Caco-2 (cell line): ENCODE results near the gene CROCC2. TPM values are rescaled to one million over a fixed set of nuclear protein-coding genes. Genes with fewer than 3 reads are reported as not detected.

Experiments used
- BruUV-seq: library from RNA; stranded (reverse); fragments of 400-500 nt; replicated peaks from 2 replicates; lab custom pipeline; 2021; lab: Mats Ljungman, UMichigan
- CTCF ChIA-PET: fragments of 300-600 bp; sonication (Branson Sonifier 250); formaldehyde crosslinking; loops from one replicate; lab custom pipeline; 2022; ENCODE audit warnings: antibody characterized with exemption; lab: Charles Lee
- POLR2A ChIA-PET: fragments of 300-600 bp; sonication (Branson Sonifier 250); formaldehyde crosslinking; loops from one replicate; lab custom pipeline; 2022; ENCODE audit warnings: antibody characterized with exemption; lab: Charles Lee
- DNase-seq, 2 experiments: peaks; one replicate each; pipeline versions ENCODE4 v3.0.0 to v3.0.0-alpha.2; 2020 to 2022
- H3K27me3 ChIP-seq: replicated peaks from 2 replicates; pipeline ENCODE4 v1.6.0; 2011; ENCODE audit warnings: low read length; ENCODE audit not compliant: control insufficient read depth, insufficient read depth
- H3K36me3 ChIP-seq: 2 replicates; pipeline ENCODE4 v1.5.1; 2011; ENCODE audit warnings: low read length; ENCODE audit not compliant: control insufficient read depth, insufficient read depth
- H3K4me1 ChIP-seq: fragments of 250-450 bp; sonication (Bioruptor Pico); 2 replicates; pipeline ENCODE4 v1.5.1; 2020; ENCODE audit warnings: mild to moderate bottlenecking
- H3K4me3 ChIP-seq: 2 replicates; pipeline ENCODE4 v1.5.1; 2011; ENCODE audit warnings: low read depth, mild to moderate bottlenecking, control low read depth, low read length
- H3K9me3 ChIP-seq: fragments of 250-450 bp; sonication (Bioruptor Pico); 2 replicates; pipeline ENCODE4 v1.5.1; 2020; ENCODE audit warnings: mild to moderate bottlenecking, moderate library complexity
- H3K27ac Mint-ChIP-seq: one replicate; pipeline ENCODE4 v1.8.0; 2022; ENCODE audit warnings: mixed read lengths; ENCODE audit not compliant: unreplicated experiment
- H3K27me3 Mint-ChIP-seq: one replicate; pipeline ENCODE4 v1.8.0; 2022; ENCODE audit warnings: mixed read lengths; ENCODE audit not compliant: insufficient read depth, unreplicated experiment
- H3K36me3 Mint-ChIP-seq: one replicate; pipeline ENCODE4 v1.8.0; 2022; ENCODE audit warnings: mild to moderate bottlenecking, mixed read lengths; ENCODE audit not compliant: insufficient read depth, unreplicated experiment
- H3K4me1 Mint-ChIP-seq: one replicate; pipeline ENCODE4 v1.8.0; 2022; ENCODE audit warnings: low read depth, mixed read lengths; ENCODE audit not compliant: unreplicated experiment
- H3K4me3 Mint-ChIP-seq: one replicate; pipeline ENCODE4 v1.8.0; 2022; ENCODE audit warnings: mild to moderate bottlenecking, moderate library complexity, mixed read lengths; ENCODE audit not compliant: unreplicated experiment
- H3K9me3 Mint-ChIP-seq: one replicate; pipeline ENCODE4 v1.8.0; 2022; ENCODE audit warnings: mixed read lengths; ENCODE audit not compliant: unreplicated experiment
- intact Hi-C: fragments of 100-400 bp; cut with micrococcal nuclease; formaldehyde crosslinking; loops from one replicate; pipeline ENCODE4 v1.10.0; 2022; ENCODE audit not compliant: unreplicated experiment
- total RNA-seq: library from RNA; stranded (reverse); gene quantifications from 2 replicates; pipeline ENCODE4 v1.2.3, GENCODE V29; 2022
- TF ChIP-seq, protein P1 (sequence below), 2 experiments: fragments of 200-600 bp in 1 of 2; IDR thresholded peaks; 1 replicate in 1 of 2; 2 replicates in 1 of 2; pipeline versions ENCODE4 v1.5.1 to v1.8.0; 2011 to 2022; ENCODE audit warnings: antibody characterized with exemption in 1 of 2, control low read depth in 1 of 2, inconsistent platforms in 1 of 2, low read depth in 1 of 2, low read length in 1 of 2, mild to moderate bottlenecking in 1 of 2, moderate library complexity in 1 of 2; ENCODE audit not compliant: insufficient read depth in 1 of 2, severe bottlenecking in 1 of 2, unreplicated experiment in 1 of 2

Gene CROCC2
- total RNA-seq, 1 experiment from 2014 or later, result not detected

DNA sequence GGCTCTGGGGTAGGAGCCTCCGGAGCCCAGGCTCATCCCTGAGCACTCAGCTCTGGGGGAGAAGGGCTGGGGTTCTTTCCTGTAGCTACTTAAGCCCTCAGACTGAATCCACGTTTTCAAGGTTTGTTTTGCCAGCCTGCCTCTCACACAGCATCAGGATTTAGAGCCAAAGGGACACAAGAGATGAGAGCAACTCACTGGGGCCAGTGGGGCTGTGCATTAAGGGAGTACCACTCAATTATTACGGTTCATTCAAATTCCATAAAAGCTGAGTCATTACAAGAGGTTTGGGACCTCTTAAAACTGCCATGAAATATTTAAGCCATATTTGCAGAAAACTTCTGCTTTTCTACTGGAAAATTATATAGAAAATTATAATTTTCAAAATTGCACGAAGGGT is 75.1 kb downstream of the CROCC2 start:
- no peak for DNase-seq
- TF ChIP-seq, protein P1, sequence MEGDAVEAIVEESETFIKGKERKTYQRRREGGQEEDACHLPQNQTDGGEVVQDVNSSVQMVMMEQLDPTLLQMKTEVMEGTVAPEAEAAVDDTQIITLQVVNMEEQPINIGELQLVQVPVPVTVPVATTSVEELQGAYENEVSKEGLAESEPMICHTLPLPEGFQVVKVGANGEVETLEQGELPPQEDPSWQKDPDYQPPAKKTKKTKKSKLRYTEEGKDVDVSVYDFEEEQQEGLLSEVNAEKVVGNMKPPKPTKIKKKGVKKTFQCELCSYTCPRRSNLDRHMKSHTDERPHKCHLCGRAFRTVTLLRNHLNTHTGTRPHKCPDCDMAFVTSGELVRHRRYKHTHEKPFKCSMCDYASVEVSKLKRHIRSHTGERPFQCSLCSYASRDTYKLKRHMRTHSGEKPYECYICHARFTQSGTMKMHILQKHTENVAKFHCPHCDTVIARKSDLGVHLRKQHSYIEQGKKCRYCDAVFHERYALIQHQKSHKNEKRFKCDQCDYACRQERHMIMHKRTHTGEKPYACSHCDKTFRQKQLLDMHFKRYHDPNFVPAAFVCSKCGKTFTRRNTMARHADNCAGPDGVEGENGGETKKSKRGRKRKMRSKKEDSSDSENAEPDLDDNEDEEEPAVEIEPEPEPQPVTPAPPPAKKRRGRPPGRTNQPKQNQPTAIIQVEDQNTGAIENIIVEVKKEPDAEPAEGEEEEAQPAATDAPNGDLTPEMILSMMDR (IDR thresholded peaks at IDR 0.05; ENCODE audit: insufficient read depth in 1 of 2, low read depth in 1 of 2, low read length in 1 of 2, severe bottlenecking in 1 of 2, unreplicated experiment in 1 of 2), result no peak
- no peak overlapping the region for H3K4me3 ChIP-seq
- BruUV-seq, result no TSS peak
- no peaks in the 10 kb centered on the region for H3K36me3 Mint-ChIP-seq
- no peak overlapping the region for H3K4me3 Mint-ChIP-seq
- ChIA-PET POLR2A (no interaction called here), CTCF (no interaction called here)
- H3K4me1 Mint-ChIP-seq, result no peaks in the 10 kb centered on the region
- H3K27ac Mint-ChIP-seq, result no peak overlapping the region
- H3K27me3 ChIP-seq, result no peaks in the 10 kb centered on the region
- H3K4me1 ChIP-seq, result no peaks in the 10 kb centered on the region
- H3K9me3 Mint-ChIP-seq, result no peaks in the 10 kb centered on the region
- intact Hi-C loops, result loop anchor here (10.0 kb wide), 1 partner anchor 86 kb away; the partner anchor contains the start of gene MAB21L4
- no peaks in the 10 kb centered on the region for H3K27me3 Mint-ChIP-seq
- H3K9me3 ChIP-seq, result no peaks in the 10 kb centered on the region
- no peaks in the 10 kb centered on the region for H3K36me3 ChIP-seq

DNA sequence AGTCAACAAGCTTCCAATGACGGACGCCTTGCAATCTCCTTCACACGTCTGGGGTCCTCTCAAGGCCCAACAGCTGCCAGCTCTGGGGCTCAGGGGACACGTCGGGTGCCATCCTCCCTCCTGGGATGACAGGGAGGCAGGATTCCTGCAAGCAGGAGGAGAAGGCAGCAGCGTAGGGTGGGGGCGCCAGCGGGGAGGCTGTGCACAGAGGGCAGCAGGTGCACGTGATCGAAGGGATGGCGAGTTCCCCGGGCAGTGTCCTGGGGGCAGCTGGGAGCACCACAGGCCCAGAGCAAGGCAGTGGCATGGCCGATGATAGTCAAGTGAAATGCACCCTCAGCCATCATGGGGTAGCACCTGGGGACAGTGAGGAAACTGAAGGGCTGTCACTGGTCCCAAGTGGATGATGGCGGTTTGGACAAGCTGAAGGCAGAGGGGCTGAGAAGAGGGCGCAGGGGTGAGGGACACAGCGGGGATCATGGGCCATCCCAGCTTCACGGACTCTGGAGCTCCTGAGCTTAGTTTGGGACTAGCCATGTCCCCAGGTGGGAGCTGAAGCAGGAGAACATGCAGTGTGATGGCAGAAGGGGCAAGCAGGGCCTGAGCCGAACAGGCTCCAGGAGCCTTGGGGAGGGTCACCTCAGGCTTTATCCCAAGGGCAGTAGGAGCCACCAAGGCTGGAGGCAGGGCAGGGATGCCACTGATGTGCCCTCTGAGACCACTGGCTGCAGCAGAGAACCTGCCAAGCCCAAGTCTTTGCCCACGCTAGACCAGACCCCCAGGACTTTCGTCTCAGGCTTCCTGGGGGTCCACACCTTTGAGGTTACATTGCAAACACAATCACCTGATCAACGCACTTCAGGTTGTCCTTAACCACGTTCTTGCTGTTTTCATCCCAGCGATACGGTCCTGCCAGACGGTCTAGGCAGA is 76.0 kb downstream of the CROCC2 start:
- POLR2A ChIA-PET, result no interaction called here

DNA sequence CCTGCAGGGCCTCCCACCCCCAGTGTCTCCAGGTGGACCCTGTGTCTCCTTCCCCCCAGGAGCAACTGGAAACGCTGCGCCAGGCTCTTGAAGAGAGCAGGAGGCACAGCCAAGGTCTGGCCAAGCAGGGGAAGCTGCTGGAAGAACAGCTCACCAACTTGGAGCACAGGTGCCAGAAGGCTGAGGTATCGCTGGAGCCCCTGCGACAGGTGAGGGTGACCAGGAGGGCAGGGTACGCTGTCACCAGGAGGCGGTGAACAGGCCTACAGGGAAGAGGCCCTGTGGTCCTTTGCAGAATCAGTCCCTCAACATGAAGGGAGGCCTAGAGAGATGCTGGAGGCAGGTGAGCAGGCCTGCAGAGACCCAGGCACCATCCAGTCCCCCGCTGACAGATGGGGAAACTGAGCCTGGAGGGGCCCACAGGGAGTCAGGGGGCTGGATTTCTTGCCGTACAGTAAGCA is 76.7 kb downstream of the CROCC2 start:
- H3K27ac Mint-ChIP-seq, result no peak overlapping the region

More for the DNA sequence above, 76.0 kb downstream of the CROCC2 start:
- no peak overlapping the region for H3K27ac Mint-ChIP-seq
- Histone ChIP-seq H3K27me3 (no peaks in the 10 kb centered on the region), H3K36me3 (no peaks in the 10 kb centered on the region), H3K4me1 (no peaks in the 10 kb centered on the region), H3K4me3 (no peak overlapping the region), H3K9me3 (no peaks in the 10 kb centered on the region)
- CTCF ChIA-PET, result no interaction called here
- intact Hi-C loops, result loop anchor here (10.0 kb wide), 1 partner anchor 87 kb away; the partner anchor contains the start of gene MAB21L4
- TF ChIP-seq, protein P1 (IDR thresholded peaks at IDR 0.05; ENCODE audit: insufficient read depth in 1 of 2, low read depth in 1 of 2, low read length in 1 of 2, severe bottlenecking in 1 of 2, unreplicated experiment in 1 of 2), result no peak
- H3K4me1 Mint-ChIP-seq, result no peaks in the 10 kb centered on the region
- BruUV-seq, result no TSS peak
- no peaks in the 10 kb centered on the region for H3K27me3 Mint-ChIP-seq
- H3K4me3 Mint-ChIP-seq, result no peak overlapping the region
- no peaks in the 10 kb centered on the region for H3K36me3 Mint-ChIP-seq
- DNase-seq, result no peak
- H3K9me3 Mint-ChIP-seq, result no peaks in the 10 kb centered on the region

More for the DNA sequence above, 76.7 kb downstream of the CROCC2 start:
- intact Hi-C loops, result loop anchor here (10.0 kb wide), 1 partner anchor 88 kb away; the partner anchor contains the start of gene MAB21L4
- BruUV-seq, result no TSS peak
- H3K27me3 Mint-ChIP-seq, result no peaks in the 10 kb centered on the region
- DNase-seq, result no peak
- no peak overlapping the region for H3K4me3 Mint-ChIP-seq
- no peaks in the 10 kb centered on the region for H3K4me1 Mint-ChIP-seq
- H3K27me3 ChIP-seq, result no peaks in the 10 kb centered on the region
- no peaks in the 10 kb centered on the region for H3K4me1 ChIP-seq
- TF ChIP-seq, protein P1 (IDR thresholded peaks at IDR 0.05; ENCODE audit: insufficient read depth in 1 of 2, low read depth in 1 of 2, low read length in 1 of 2, severe bottlenecking in 1 of 2, unreplicated experiment in 1 of 2), result no peak
- ChIA-PET POLR2A (no interaction called here), CTCF (interaction anchor here (1.0 kb wide), 1 partner anchor 142 kb away, joined by 3 read pairs; no protein-coding TSS in a partner anchor)
- H3K36me3 ChIP-seq, result no peaks in the 10 kb centered on the region
- no peak overlapping the region for H3K4me3 ChIP-seq
- no peaks in the 10 kb centered on the region for H3K9me3 Mint-ChIP-seq
- H3K9me3 ChIP-seq, result no peaks in the 10 kb centered on the region
- no peaks in the 10 kb centered on the region for H3K36me3 Mint-ChIP-seq
